ENCODE measurements around the gene CRYBA4. TPM values are rescaled to one million over a fixed set of nuclear protein-coding genes. Genes with fewer than 3 reads are reported as not detected.

CRYBA4 gene
- total and polyA plus RNA-seq, 2 experiments from 2014 or later: 1.5 TPM; not detected in 1

- TF ChIP-seq, protein P1, sequence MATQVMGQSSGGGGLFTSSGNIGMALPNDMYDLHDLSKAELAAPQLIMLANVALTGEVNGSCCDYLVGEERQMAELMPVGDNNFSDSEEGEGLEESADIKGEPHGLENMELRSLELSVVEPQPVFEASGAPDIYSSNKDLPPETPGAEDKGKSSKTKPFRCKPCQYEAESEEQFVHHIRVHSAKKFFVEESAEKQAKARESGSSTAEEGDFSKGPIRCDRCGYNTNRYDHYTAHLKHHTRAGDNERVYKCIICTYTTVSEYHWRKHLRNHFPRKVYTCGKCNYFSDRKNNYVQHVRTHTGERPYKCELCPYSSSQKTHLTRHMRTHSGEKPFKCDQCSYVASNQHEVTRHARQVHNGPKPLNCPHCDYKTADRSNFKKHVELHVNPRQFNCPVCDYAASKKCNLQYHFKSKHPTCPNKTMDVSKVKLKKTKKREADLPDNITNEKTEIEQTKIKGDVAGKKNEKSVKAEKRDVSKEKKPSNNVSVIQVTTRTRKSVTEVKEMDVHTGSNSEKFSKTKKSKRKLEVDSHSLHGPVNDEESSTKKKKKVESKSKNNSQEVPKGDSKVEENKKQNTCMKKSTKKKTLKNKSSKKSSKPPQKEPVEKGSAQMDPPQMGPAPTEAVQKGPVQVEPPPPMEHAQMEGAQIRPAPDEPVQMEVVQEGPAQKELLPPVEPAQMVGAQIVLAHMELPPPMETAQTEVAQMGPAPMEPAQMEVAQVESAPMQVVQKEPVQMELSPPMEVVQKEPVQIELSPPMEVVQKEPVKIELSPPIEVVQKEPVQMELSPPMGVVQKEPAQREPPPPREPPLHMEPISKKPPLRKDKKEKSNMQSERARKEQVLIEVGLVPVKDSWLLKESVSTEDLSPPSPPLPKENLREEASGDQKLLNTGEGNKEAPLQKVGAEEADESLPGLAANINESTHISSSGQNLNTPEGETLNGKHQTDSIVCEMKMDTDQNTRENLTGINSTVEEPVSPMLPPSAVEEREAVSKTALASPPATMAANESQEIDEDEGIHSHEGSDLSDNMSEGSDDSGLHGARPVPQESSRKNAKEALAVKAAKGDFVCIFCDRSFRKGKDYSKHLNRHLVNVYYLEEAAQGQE (IDR thresholded peaks at IDR 0.05; ENCODE audit: unreplicated experiment): no peak
- TF ChIP-seq CTCF (conservative IDR thresholded peaks at IDR 0.05; ENCODE audit: low read depth in 2 of 2): no peak
- TF ChIP-seq ZNF331 (CRISPR knock-in tag; IDR thresholded peaks at IDR 0.05; ENCODE audit: low read depth): no peak
- no peak for TF ChIP-seq STAT1 (IDR thresholded peaks at IDR 0.05; ENCODE audit: unreplicated experiment)
- TF ChIP-seq NANOG (IDR thresholded peaks at IDR 0.05; ENCODE audit: borderline replicate concordance): no peak
- TF ChIP-seq CREB1 (CRISPR knock-in tag; IDR thresholded peaks at IDR 0.05; ENCODE audit: low read depth): no peak
- TF ChIP-seq JUNB (IDR thresholded peaks at IDR 0.05; ENCODE audit: unreplicated experiment): no peak
- no peak for TF ChIP-seq EZH2phosphoT487 (IDR thresholded peaks at IDR 0.05; ENCODE audit: unreplicated experiment)
- no peak for TF ChIP-seq ZNF114 (CRISPR knock-in tag; IDR thresholded peaks at IDR 0.05)
Measured at GRCh38 chr22:26601726-26602125, 20.0 kb upstream of the CRYBA4 start (continued).

DNA sequence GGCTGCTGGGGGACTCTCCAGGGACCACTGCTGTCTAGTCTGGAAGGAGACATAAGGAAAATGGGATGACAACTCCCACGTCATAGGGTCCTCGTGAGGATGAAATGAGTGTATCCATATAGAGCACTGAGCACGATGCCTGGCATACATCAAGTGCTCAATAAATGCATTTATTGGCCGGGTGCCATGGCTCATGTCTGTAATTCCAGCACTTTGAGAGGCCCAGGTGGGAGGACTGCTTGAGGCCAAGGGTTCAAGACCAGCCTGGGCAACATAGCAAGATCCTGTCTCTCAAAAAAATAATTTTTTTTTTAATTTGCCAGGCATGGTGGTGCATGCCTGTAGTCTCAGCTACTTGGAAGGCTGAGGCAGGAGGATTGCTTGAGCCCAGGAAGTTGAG is 19.6 kb upstream of the CRYBA4 start:
- no peak overlapping the region for H3K27ac Mint-ChIP-seq
- peaks cover 6% of the 10 kb centered on the region for H3K27me3 Mint-ChIP-seq (ENCODE audit: insufficient read depth, low read depth, poor library complexity)
- no peaks in the 10 kb centered on the region for H3K36me3 ChIP-seq (ENCODE audit: insufficient read depth)
- H3K4me1 Mint-ChIP-seq: no peaks in the 10 kb centered on the region
- DNase-seq (ENCODE audit: low spot score) (no peak), ATAC-seq (no peak)
- no peaks in the 10 kb centered on the region for H3K27me3 ChIP-seq (ENCODE audit: insufficient read depth)
- H3K4me2 ChIP-seq: no peak overlapping the region
- no peaks in the 10 kb centered on the region for H3K4me1 ChIP-seq (ENCODE audit: insufficient read depth)
- H3K36me3 Mint-ChIP-seq (ENCODE audit: low read depth): no peaks in the 10 kb centered on the region
- no peak overlapping the region for H3K4me3 Mint-ChIP-seq
- no peak overlapping the region for H3K4me3 ChIP-seq
- H3K79me2 ChIP-seq (replicated peaks; ENCODE audit: insufficient read depth): no peaks in the 10 kb centered on the region
- no peaks in the 10 kb centered on the region for H3F3A ChIP-seq (replicated peaks; ENCODE audit: low read depth)
- H3K27ac ChIP-seq (ENCODE audit: low read depth): no peak overlapping the region
- H4K20me1 ChIP-seq (replicated peaks; ENCODE audit: insufficient read depth): no peaks in the 10 kb centered on the region
- H3K9me3 Mint-ChIP-seq: no peaks in the 10 kb centered on the region
- H3K9me2 ChIP-seq (ENCODE audit: insufficient read depth): peaks cover under 1% of the 10 kb centered on the region; the same call in 1 of the 2 replicates
- no peak overlapping the region for H2AFZ ChIP-seq
- no peak for TF ChIP-seq NANOG (IDR thresholded peaks at IDR 0.05; ENCODE audit: borderline replicate concordance)
- no peak for TF ChIP-seq ZNF331 (CRISPR knock-in tag; IDR thresholded peaks at IDR 0.05; ENCODE audit: low read depth)
- TF ChIP-seq EZH2 (IDR thresholded peaks at IDR 0.05; ENCODE audit: low read depth, unreplicated experiment): no peak
- no peak for TF ChIP-seq CREB1 (CRISPR knock-in tag; IDR thresholded peaks at IDR 0.05; ENCODE audit: low read depth)
- TF ChIP-seq ZNF114 (CRISPR knock-in tag; IDR thresholded peaks at IDR 0.05): no peak
- TF ChIP-seq, protein P1 (IDR thresholded peaks at IDR 0.05; ENCODE audit: unreplicated experiment): no peak
- no peak for TF ChIP-seq EZH2phosphoT487 (IDR thresholded peaks at IDR 0.05; ENCODE audit: unreplicated experiment)
- TF ChIP-seq JUNB (IDR thresholded peaks at IDR 0.05; ENCODE audit: unreplicated experiment): no peak
- no peak for TF ChIP-seq STAT1 (IDR thresholded peaks at IDR 0.05; ENCODE audit: unreplicated experiment)

All from GM23338 (cell line).